Adrenal gland (tissue), 12 donors: ENCODE measurements around the gene DUOXA1. TPM values are rescaled to one million over a fixed set of nuclear protein-coding genes. Genes with fewer than 3 reads are reported as not detected.
"Not testable (repeated sequence)": the region's sequence is repeated elsewhere in the genome, so short reads cannot be mapped to it uniquely, and the experiment has no call there.

ENCODE experiments used
- DNase-seq, 7 donors: peaks; one replicate each; pipeline ENCODE4 v3.0.0-alpha.2; 2019 to 2020
- H3K27ac ChIP-seq, 5 donors: fragments of 200-600 bp; sonication (generic) in 4 of 5; 1 replicate in 3 of 5; 2 replicates in 2 of 5; pipeline versions ENCODE4 v1.5.1 to v1.8.0; 2016 to 2020; ENCODE audit warnings: mild to moderate bottlenecking in 1 of 5
- H3K27me3 ChIP-seq: fragments of 200-600 bp; 2 replicates; pipeline ENCODE4 v1.8.0; 2021
- H3K36me3 ChIP-seq, 2 donors: fragments of 200-600 bp; replicated peaks in 1 of 2; 1 replicate in 1 of 2; 2 replicates in 1 of 2; pipeline versions ENCODE4 v1.5.1 to v1.8.0; 2018 to 2022
- H3K4me1 ChIP-seq, 2 donors: fragments of 200-600 bp; replicated peaks in 1 of 2; 1 replicate in 1 of 2; 2 replicates in 1 of 2; pipeline versions ENCODE4 v1.5.1 to v1.8.0; 2018 to 2021
- H3K4me3 ChIP-seq, 4 donors: fragments of 200-600 bp; sonication (generic) in 3 of 4; one replicate each; pipeline ENCODE4 v1.5.1; 2016 to 2018
- H3K9me3 ChIP-seq, 3 donors: fragments of 200-600 bp; sonication (generic) in 1 of 3; replicated peaks in 1 of 3; 1 replicate in 2 of 3; 2 replicates in 1 of 3; pipeline versions ENCODE4 v1.5.1 to v1.8.0; 2016 to 2021
- CTCF ChIP-seq, 6 experiments: fragments of 450-650 bp in 4 of 6; fragments of 200-600 bp in 2 of 6; sonication (generic) in 1 of 6; IDR thresholded peaks; 1 replicate in 5 of 6; 2 replicates in 1 of 6; pipeline versions ENCODE4 v1.5.1 to v1.8.0; 2016 to 2021; ENCODE audit warnings: antibody characterized with exemption in 6 of 6, mild to moderate bottlenecking in 2 of 6, moderate library complexity in 1 of 6
- POLR2A ChIP-seq, 2 donors: fragments of 450-650 bp; IDR thresholded peaks; one replicate each; pipeline ENCODE4 v1.6.1; 2017; ENCODE audit warnings: antibody characterized with exemption in 2 of 2, mild to moderate bottlenecking in 2 of 2, moderate library complexity in 1 of 2
- WGBS, 4 donors: extraction: QIAGEN DNeasy Blood & Tissue Kit in 2 of 4; methylation state at CpG; one replicate each; pipeline versions ENCODE4 v1.1.5 to v1.1.7; 2013 to 2017; 5-methylcytosine and 5-hydroxymethylcytosine counted together
- intact Hi-C, 2 donors: fragments of 100-400 bp; cut with DNase I; formaldehyde crosslinking; loops; one replicate each; pipeline versions ENCODE4 v1.14.1 to v1.15.0; 2022 to 2023
- polyA plus RNA-seq, 3 donors: library from polyadenylated mRNA; stranded (reverse); fragments of 200-250 nt in 2 of 3; fragments of 350-450 nt in 1 of 3; fragmentation: Illumina TruSeq in 1 of 3; extraction: RNeasy Lipid Tissue Mini Kit (QIAGEN cat#74804) in 1 of 3; gene quantifications; one replicate each; pipeline ENCODE4 v1.2.3, GENCODE V29; 2013 to 2014
- total RNA-seq, 9 donors: library from RNA; depleted of rRNA in 4 of 9; stranded (reverse); fragments of >200 nt in 4 of 9; fragments of 120-200 nt in 1 of 9; fragmentation: NEBNext Ultra II Directional in 1 of 9; extraction: Animal tissue kit (Norgen Biotek cat#: 25700) in 1 of 9; gene quantifications; one replicate each; pipeline versions ENCODE4 v1.1.0 to v1.2.4, GENCODE V29; 2013 to 2023
- donor health status: healthy with polysubstance abuse.
- donor health status: Bipolar disorder and iron deficiency.
- donor health status: DM: yes; HTN: yes; CAD: no.
- donor health status: DM: no; HTN: no; CAD: no.
- donor health status: DM: no; HTN: no; CAD: no.
- donor health status: DM: yes; HTN: yes; CAD: no.

The DUOXA1 gene
- total and polyA plus RNA-seq, 12 donors: 0.11 to 21.3 (median 5.2) TPM

- Histone ChIP-seq H3K9me3 (no peaks in the 10 kb centered on the region), H3K4me1 (peaks cover 10 to 11% of the 10 kb centered on the region in 2 donors), H3K36me3 (no peaks in the 10 kb centered on the region), H3K4me3 (no peak overlapping the region), H3K27ac (no peak overlapping the region), H3K27me3 (no peaks in the 10 kb centered on the region)
- DNase-seq: no peak
- 75 to 84% (median 83%) methylated on average over 3 of the region's 3 CpGs for WGBS, 4 donors
- intact Hi-C loops: no loop called here
- TF ChIP-seq CTCF (IDR thresholded peaks at IDR 0.05): no peak
- no peak for TF ChIP-seq POLR2A (IDR thresholded peaks at IDR 0.05)
These were observed 45.5 kb downstream of the DUOXA1 start for GRCh38 chr15:45084163-45084562.

GRCh38 chr15:45083223-45083622 is 46.5 kb downstream of the DUOXA1 start:
- no peaks in the 10 kb centered on the region for H3K36me3 ChIP-seq
- no peak overlapping the region for H3K4me3 ChIP-seq
- no peak for TF ChIP-seq POLR2A (IDR thresholded peaks at IDR 0.05)
- no peak for TF ChIP-seq CTCF (IDR thresholded peaks at IDR 0.05)
- intact Hi-C loops: no loop called here
- H3K27me3 ChIP-seq: no peaks in the 10 kb centered on the region
- H3K4me1 ChIP-seq: peaks cover under 1 to 2% of the 10 kb centered on the region in 2 donors
- no peak overlapping the region for H3K27ac ChIP-seq
- H3K9me3 ChIP-seq: no peaks in the 10 kb centered on the region
- DNase-seq: no peak

DNA sequence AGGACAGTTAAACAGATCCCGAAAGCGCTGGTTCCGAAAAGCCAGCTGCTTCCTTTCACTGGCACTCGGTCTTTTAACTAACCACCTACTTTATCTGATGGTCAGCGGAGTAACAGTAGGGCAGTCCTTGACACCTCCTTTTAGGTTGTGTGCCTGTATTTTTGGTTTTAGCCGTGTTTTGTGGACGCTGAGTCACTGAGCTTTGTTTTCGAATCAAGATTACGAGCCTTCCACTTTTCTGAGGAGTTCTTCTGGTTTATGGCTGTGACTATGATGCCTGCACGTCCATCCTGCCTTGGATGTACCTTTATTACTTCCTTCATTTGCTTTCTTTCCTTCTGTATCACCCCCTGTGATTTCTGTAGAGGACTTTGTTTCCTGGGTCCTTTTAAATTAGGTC is 47.3 kb downstream of the DUOXA1 start:
- 73 to 87% (median 77%) methylated on average over 5 to 10 of the region's 10 CpGs for WGBS, 4 donors
- intact Hi-C loops, H3K27me3 ChIP-seq, H3K4me3 ChIP-seq, H3K4me1 ChIP-seq, H3K36me3 ChIP-seq, H3K27ac ChIP-seq, H3K9me3 ChIP-seq: not testable (repeated sequence)
- peak in 1 of 7 donors; percentile 30 for DNase-seq

DNA sequence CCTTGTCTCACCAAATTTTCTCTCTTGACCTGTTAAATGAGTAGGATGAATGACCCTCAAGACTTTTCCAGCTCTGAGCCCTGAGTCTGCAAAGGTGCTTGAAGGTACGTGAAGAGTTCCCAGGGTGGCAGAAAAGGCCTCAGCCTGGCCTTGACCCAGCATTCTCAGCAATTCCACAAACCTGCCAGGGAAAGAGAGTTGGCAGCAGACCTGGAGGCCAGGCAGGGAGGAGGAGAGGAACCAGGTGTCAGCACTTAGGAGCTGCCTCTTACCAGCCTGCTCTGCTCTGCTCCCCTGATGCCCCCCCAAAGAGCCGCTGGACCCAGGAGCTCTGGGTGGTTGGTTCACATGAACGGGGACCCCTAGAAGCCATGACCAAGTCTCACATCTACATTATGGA is 49.1 kb downstream of the DUOXA1 start:
- H3K36me3 ChIP-seq, H3K27ac ChIP-seq, intact Hi-C loops, H3K4me1 ChIP-seq, H3K9me3 ChIP-seq, H3K4me3 ChIP-seq, H3K27me3 ChIP-seq: not testable (repeated sequence)
- DNase-seq: peak in 1 of 7 donors; percentile 52
- 81 to 100% (median 88%) methylated on average over 2 to 3 of the region's 3 CpGs for WGBS, 4 donors

GRCh38 chr15:45079628-45080246 is 49.9 kb downstream of the DUOXA1 start:
- H3K4me1 ChIP-seq, H3K36me3 ChIP-seq, intact Hi-C loops, DNase-seq, H3K4me3 ChIP-seq, H3K9me3 ChIP-seq, H3K27me3 ChIP-seq: not testable (repeated sequence)
- WGBS, 4 donors: 79 to 84% (median 81%) methylated on average over 4 to 5 of the region's 5 CpGs
- H3K27ac ChIP-seq: peak overlapping the region in 3 of 5 donors; percentile 17 to 49 (median 38)

DNA sequence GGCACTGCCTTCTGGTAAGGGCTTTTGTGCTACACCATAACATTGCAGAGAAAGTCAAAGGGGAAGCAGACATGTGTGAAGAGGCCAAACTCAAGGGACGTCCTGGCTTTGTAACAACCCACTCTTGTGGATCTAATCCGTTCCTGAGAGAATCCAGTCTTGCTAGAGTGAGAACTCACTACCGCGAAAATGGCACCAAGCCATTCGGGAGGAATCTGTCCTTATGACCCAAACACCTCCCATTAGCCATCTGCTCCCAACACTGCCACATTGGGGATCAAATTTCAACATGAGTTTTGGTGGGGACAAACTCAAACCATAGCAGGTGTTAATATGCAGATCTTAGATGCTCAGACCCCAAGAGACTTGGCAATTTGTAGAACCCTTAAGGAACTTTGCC is 50.5 kb downstream of the DUOXA1 start:
- H3K9me3 ChIP-seq, intact Hi-C loops, H3K27me3 ChIP-seq, H3K36me3 ChIP-seq, H3K4me1 ChIP-seq, H3K4me3 ChIP-seq: not testable (repeated sequence)
- peak in 1 of 7 donors; percentile 46 for DNase-seq
- 74 to 88% (median 81%) methylated on average over 4 to 5 of the region's 5 CpGs for WGBS, 4 donors
- peak overlapping the region in 1 of 5 donors; percentile 38 for H3K27ac ChIP-seq

DNA sequence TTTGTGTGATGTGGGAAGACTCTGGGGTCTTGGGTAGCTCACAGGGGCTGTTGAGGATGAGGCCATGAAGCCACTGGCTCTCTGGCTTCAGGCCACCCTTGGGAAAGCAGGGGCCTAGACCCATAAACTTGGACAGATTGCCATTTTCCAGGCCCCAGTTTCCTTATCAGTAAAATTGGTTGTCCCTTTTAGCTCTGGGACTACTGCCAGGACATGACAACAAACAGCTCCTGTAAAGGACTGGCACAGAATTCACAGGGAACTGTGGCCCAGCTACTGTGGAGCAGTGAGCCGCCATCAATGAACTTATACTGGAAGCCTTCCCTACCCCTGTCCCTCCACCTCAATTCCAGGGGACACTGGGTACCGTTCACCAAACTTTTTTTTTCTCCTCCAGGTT is 52.3 kb downstream of the DUOXA1 start:
- H3K4me1 ChIP-seq, intact Hi-C loops, H3K4me3 ChIP-seq, H3K9me3 ChIP-seq, H3K27me3 ChIP-seq, H3K36me3 ChIP-seq: not testable (repeated sequence)
- DNase-seq: peak in 6 of 7 donors; percentile 47 to 79 (median 74)
- 35 to 48% (median 43%) methylated on average over 2 of the region's 2 CpGs for WGBS, 4 donors
- peak overlapping the region; percentile 15 to 80 (median 49) for H3K27ac ChIP-seq

- H3K4me1 ChIP-seq, intact Hi-C loops: not testable (repeated sequence)
- 94 to 100% (median 100%) methylated on average over 1 of the region's 9 CpGs; no CpG with 5 or more reads in 1 of the 4 donors for WGBS, 4 donors
These were observed 54.0 kb downstream of the DUOXA1 start for GRCh38 chr15:45075440-45076320.

GRCh38 chr15:45073602-45074001 is 56.1 kb downstream of the DUOXA1 start:
- H3K36me3 ChIP-seq, H3K9me3 ChIP-seq, H3K4me3 ChIP-seq: not testable (repeated sequence)

More at GRCh38 chr15:45075440-45076320, 54.0 kb downstream of the DUOXA1 start:
- H3K36me3 ChIP-seq, H3K27me3 ChIP-seq, H3K4me3 ChIP-seq, H3K9me3 ChIP-seq, DNase-seq, H3K27ac ChIP-seq: not testable (repeated sequence)

More at GRCh38 chr15:45073602-45074001, 56.1 kb downstream of the DUOXA1 start:
- H3K4me1 ChIP-seq, H3K27ac ChIP-seq, H3K27me3 ChIP-seq, DNase-seq, intact Hi-C loops: not testable (repeated sequence)
